ENCODE results near the gene STAP2.
"Not testable (repeated sequence)": the region's sequence is repeated elsewhere in the genome, so short reads cannot be mapped to it uniquely, and the experiment has no call there.

The STAP2 gene

GRCh38 chr19:4298810-4299550, 39.6 kb downstream of the STAP2 start:
- DNase-seq (ENCODE audit: low spot score): no peak

- no peak for DNase-seq (ENCODE audit: low spot score)
Observed at GRCh38 chr19:4297901-4298809, 40.5 kb downstream of the STAP2 start.

DNA sequence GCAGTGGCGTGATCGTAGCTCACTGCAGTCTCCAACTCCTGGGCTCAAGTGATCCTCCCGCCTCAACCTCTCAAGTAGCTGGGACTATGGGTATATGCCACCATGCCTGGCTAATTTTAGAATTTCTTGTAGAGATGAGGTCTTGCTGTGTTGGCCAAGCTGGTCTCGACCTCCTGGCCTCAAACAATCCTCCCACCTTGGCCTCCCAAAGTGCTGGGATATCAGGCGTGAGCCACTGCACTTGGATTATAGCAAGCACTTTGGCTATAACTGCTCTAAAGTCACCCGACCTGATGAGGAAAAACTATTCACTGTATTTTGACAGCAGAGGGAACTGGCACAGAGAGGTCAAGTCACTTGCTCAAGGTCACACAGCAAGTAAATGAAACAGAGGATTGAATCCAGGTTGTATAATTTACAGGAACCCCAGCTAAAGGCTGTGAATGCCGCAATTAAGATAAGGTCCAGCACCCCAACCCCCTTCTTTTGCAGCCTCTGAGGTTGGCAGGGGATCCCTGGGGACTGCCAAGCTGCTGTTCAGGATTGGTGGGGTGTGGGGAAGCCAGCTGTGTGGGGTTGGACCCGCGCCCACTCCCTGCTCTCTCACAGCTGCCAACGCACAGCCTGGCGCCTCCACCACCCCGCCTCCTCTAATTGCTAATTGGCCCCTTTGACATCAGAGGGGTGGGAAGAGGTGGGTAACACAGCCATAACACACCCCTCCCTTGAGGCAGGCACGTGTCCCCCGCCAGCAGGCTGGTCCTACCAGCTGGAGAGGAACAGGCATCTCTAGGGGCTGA, 42.5 kb downstream of the STAP2 start:
- no peak for DNase-seq (ENCODE audit: low spot score)

DNA sequence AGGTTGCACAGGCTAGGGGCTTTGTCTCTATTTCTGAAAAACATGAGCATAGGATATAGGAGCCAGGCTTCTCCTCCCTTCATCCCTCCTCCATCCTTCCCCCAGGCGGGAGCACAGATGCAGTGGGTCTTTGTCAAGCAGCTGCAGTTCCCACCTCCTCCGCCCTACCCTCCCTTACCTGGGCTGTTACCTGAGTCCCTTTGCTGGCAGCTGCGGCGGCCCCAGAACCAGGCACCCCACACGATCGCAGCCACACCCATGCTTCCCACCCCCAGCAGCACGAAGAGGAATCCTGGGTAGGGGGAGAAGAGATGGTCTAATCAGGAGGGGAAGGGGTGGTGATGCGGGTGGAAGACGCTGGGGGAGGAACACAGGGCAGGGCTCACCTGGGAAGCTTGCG, 44.2 kb downstream of the STAP2 start:
- DNase-seq (ENCODE audit: low spot score): no peak

DNA sequence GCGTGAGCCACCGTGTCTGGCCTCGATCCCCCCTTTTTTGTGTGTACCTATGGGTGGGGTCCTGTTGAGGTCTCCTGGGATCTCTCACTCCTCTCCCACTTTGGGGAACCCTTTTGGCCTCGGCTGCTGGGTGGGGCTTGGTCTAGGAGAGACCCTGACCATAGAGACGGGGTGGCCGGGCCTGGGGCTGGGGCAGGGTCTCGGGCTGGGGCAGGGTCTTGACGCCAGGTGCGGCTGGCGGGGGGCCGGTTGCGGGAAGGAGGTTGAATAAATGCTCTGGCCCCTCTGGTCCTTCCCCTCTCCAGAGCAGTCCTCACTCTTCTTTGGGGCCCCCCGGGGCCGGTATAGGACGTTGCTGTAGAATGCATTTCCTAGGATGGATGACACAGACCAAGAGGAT, 46.1 kb downstream of the STAP2 start:
- no peak for DNase-seq (ENCODE audit: low spot score)

- no peak for DNase-seq (ENCODE audit: low spot score)
Observed at GRCh38 chr19:4291184-4291732, 47.4 kb downstream of the STAP2 start.

GRCh38 chr19:4288091-4288777, 50.4 kb downstream of the STAP2 start:
- no peak for DNase-seq (ENCODE audit: low spot score)

- DNase-seq (ENCODE audit: low spot score): not testable (repeated sequence)
Observed at GRCh38 chr19:4286141-4286540, 52.5 kb downstream of the STAP2 start.

DNA sequence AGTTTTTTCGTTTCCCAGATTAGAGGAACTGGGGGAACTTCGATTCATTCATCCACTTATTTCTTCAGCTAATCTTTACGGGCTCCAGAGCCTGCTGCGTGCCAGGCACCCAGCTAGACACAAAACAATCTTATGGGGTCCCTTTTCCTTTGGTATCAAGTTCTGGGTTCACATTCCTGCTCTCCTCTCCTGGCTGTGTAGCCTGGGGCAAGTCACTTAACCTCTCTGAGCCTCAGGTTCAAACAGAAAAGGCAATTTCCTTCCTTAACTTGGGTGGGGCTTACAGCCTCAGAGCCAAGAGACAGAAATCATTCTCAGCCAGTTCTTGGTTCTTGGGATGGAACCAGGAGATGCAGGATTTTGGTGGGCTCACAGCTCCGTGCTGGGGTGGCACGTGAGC, 53.7 kb downstream of the STAP2 start:
- no peak for DNase-seq (ENCODE audit: low spot score)

- DNase-seq (ENCODE audit: low spot score): no peak
Observed at GRCh38 chr19:4284176-4284958, 54.3 kb downstream of the STAP2 start.

DNA sequence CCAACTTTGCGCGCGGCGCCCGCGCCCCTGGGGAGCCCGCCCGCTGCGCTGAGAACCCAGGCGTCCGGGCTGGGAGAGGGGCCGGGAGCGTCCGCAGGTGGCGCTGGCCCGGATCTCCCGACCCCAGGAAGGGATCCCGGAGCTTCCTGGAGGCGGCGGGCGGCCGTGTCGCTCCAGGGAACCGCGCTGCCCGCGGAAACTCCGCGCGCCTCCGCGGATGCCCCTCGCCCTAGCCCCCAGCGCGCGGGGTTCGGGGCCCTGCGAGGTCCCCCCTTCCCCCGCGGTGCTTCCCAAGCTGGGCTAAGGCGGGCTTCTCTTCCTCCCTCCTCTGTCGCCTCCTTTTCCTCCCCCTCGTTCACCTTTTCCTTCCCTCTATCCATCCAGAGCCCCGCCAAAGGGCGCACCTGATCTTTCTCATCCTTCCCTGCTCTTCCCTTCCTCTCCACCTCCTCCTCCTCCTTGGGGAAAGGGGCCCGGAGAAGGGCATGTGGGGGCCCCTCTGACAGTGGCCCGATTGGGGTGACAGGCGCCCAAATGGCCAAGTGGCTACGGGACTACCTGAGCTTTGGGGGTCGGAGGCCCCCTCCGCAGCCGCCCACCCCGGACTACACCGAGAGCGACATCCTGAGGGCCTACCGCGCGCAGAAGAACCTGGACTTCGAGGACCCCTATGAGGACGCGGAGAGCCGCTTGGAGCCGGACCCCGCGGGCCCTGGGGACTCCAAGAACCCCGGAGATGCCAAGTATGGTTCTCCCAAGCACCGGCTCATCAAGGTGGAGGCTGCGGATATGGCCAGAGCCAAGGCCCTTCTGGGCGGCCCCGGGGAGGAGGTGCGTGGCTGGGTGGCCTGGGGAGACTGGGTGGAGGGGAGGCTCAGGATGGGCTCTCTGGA, 58.9 kb downstream of the STAP2 start:
- no peak for DNase-seq (ENCODE audit: low spot score)

DNA sequence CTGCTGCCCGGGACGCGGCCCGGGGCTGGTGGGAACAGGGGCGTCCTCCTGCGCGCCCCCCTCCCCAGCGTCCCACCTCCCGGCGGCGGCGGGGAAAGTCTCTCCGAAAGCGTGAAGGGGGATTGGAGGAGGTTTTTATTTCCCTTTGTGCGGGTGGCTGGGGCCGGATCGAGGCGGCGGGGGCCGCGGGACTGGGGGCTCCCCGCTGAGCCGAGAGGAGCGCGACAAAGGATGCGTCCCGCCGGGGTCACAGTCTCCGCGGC, 59.4 kb downstream of the STAP2 start:
- DNase-seq (ENCODE audit: low spot score): no peak

GRCh38 chr19:4278419-4279266, 60.0 kb downstream of the STAP2 start, which contains the start of gene SHD:
SHD (plus strand) TSS chr19:4279266; CDS start chr19:4280064, 798 bp downstream.
- DNase-seq (ENCODE audit: low spot score): no peak

DNA sequence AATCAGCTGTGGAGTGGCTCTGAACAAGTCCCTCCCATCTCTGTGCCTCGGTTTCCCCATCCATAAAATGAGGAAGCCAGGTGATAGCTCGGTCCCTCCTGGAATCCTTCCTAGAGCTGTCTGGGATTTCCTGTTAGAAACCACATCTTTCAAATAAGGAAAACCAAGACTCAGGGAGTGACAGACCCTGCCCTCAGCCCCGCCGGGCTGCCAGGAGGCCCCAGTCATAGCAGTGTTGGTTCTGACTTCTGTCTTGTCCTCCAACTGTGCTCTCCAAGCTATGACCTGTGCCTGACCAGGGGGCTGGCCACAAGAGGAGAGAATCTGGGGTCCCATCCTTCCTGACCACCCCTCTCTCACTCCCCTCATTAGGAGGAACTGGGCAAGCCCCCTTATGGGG, 60.6 kb downstream of the STAP2 start:
- DNase-seq (ENCODE audit: low spot score): no peak

- no peak for DNase-seq (ENCODE audit: low spot score)
Observed at GRCh38 chr19:4277191-4277696, 61.4 kb downstream of the STAP2 start.

GRCh38 chr19:4274321-4274686, 64.3 kb downstream of the STAP2 start:
- not testable (repeated sequence) for DNase-seq (ENCODE audit: low spot score)

Measured in CD4-positive, alpha-beta T cell treated with Interleukin-15 for 4 hours (primary cell).